Measurements from ENCODE around the gene ATF2.

DNA sequence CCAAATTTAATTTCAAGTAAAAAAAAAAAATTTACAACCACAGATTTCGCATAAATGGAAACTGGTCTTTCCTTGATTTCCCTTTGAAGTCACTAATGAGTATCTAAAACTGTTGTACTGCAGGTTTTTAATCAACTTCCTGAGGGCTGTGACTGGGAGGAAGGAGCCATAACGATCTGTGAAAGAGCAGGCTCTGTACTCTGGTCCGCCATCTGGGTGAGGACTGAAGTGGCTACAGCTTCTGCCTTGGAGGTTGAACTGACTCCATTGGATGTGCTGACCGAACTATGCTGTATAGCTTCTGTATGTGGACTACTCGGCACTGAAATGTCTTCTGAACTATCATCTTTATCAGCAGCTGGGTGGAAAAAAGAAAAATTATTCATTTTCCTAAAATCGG lies 93.5 kb downstream of the ATF2 start:
- TF ChIP-seq, protein P1, sequence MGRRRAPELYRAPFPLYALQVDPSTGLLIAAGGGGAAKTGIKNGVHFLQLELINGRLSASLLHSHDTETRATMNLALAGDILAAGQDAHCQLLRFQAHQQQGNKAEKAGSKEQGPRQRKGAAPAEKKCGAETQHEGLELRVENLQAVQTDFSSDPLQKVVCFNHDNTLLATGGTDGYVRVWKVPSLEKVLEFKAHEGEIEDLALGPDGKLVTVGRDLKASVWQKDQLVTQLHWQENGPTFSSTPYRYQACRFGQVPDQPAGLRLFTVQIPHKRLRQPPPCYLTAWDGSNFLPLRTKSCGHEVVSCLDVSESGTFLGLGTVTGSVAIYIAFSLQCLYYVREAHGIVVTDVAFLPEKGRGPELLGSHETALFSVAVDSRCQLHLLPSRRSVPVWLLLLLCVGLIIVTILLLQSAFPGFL (CRISPR knock-in tag; IDR thresholded peaks at IDR 0.05; ENCODE audit: borderline replicate concordance): no peak
- TF ChIP-seq CTCF (IDR thresholded peaks at IDR 0.05) (no peak), IRF2 (CRISPR knock-in tag; IDR thresholded peaks at IDR 0.05; ENCODE audit: borderline replicate concordance, low read depth) (no peak), ETV6 (CRISPR knock-in tag; IDR thresholded peaks at IDR 0.05) (no peak), NR3C1 (CRISPR knock-in tag; conservative IDR thresholded peaks at IDR 0.05; ENCODE audit: low read depth) (no peak), MAX (CRISPR knock-in tag; IDR thresholded peaks at IDR 0.05) (no peak), ZNF232 (CRISPR knock-in tag; IDR thresholded peaks at IDR 0.05) (no peak), CREB1 (CRISPR knock-in tag; IDR thresholded peaks at IDR 0.05) (no peak), SP1 (CRISPR knock-in tag; conservative IDR thresholded peaks at IDR 0.05) (no peak), FOXP1 (CRISPR knock-in tag; IDR thresholded peaks at IDR 0.05; ENCODE audit: borderline replicate concordance) (no peak)
- TF ChIP-seq, protein P2, sequence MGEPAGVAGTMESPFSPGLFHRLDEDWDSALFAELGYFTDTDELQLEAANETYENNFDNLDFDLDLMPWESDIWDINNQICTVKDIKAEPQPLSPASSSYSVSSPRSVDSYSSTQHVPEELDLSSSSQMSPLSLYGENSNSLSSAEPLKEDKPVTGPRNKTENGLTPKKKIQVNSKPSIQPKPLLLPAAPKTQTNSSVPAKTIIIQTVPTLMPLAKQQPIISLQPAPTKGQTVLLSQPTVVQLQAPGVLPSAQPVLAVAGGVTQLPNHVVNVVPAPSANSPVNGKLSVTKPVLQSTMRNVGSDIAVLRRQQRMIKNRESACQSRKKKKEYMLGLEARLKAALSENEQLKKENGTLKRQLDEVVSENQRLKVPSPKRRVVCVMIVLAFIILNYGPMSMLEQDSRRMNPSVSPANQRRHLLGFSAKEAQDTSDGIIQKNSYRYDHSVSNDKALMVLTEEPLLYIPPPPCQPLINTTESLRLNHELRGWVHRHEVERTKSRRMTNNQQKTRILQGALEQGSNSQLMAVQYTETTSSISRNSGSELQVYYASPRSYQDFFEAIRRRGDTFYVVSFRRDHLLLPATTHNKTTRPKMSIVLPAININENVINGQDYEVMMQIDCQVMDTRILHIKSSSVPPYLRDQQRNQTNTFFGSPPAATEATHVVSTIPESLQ (CRISPR knock-in tag; IDR thresholded peaks at IDR 0.05): no peak
- TF ChIP-seq, protein P3, sequence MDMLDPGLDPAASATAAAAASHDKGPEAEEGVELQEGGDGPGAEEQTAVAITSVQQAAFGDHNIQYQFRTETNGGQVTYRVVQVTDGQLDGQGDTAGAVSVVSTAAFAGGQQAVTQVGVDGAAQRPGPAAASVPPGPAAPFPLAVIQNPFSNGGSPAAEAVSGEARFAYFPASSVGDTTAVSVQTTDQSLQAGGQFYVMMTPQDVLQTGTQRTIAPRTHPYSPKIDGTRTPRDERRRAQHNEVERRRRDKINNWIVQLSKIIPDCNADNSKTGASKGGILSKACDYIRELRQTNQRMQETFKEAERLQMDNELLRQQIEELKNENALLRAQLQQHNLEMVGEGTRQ (CRISPR knock-in tag; IDR thresholded peaks at IDR 0.05): no peak
- TF ChIP-seq, protein P4, sequence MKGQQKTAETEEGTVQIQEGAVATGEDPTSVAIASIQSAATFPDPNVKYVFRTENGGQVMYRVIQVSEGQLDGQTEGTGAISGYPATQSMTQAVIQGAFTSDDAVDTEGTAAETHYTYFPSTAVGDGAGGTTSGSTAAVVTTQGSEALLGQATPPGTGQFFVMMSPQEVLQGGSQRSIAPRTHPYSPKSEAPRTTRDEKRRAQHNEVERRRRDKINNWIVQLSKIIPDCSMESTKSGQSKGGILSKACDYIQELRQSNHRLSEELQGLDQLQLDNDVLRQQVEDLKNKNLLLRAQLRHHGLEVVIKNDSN (CRISPR knock-in tag; IDR thresholded peaks at IDR 0.05): no peak

Data from WTC11 (cell line).